Forelimb muscle (tissue), 1 donor: ENCODE measurements around the gene PIK3R6. TPM values are rescaled to one million over a fixed set of nuclear protein-coding genes. Genes with fewer than 3 reads are reported as not detected.

Experiments used
- DNase-seq: peaks from one replicate; pipeline ENCODE4 v3.0.0-alpha.2; 2013; ENCODE audit warnings: low read depth
- polyA plus RNA-seq: library from polyadenylated mRNA; unstranded; fragments of 120-200 nt; gene quantifications from one replicate; pipeline ENCODE4 v1.2.1, GENCODE V29; 2013; ENCODE audit not compliant: insufficient read length

PIK3R6 gene
- polyA plus RNA-seq, 1 donor, result 4.3 TPM

DNA sequence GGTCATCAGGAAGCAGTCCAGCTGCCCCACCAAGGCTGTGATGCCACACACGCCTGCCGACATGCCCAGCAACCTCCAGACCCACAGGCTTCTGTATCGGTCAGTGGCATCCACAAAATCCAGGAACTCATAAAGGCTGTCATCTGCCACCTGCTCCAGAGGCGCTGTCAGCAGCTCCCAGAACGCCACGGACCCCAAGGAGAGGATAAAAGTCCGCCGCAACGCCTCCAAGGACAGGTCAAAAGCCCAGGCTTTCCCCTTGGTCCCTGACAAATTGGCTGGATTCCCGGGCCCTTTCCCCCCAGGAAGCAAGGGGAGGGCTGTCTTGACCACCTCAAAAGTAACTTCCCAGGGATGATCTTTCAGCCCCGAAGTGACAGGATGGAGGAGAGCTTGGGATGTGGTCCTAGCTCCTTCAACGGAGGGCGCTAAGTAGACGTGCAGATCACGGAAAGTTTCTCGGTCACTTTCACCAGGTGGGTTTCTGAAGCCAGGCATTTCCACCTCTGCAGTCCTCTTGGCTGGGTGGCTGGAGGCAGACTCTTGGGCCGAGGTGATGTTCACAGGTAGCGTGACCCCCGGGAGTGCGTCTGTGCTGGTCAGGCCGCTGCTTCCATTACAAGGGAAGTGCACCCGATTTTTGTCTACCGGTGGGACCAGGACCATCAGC, 69.2 kb downstream of the PIK3R6 start:
- no peak for DNase-seq

DNA sequence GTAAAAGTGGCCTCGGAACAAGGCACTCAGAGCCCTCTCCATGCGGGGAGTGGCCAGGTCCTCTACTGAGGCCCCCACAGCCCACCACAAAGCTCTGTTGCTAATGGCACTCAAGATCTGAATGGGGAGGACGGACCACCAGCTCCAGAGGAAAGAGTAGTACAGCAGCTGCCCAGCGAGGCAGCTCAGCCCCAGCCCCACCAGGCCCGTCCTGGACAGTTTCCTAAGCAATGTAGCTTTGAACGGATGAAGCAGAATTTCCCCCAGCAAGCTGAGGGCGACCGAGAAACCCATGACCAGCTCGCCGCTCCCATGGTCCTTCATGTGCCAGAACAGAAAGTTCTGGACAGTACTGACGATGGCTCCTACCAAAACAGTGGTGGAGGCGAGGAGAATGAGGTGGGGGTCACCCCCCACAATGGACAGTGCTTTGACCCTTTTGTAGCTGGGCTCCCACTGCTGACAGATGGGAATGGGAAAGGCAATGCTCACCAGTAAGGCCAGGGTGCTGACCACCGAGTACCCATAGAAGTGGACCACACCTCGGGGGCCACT, 69.8 kb downstream of the PIK3R6 start:
- DNase-seq, result no peak

DNA sequence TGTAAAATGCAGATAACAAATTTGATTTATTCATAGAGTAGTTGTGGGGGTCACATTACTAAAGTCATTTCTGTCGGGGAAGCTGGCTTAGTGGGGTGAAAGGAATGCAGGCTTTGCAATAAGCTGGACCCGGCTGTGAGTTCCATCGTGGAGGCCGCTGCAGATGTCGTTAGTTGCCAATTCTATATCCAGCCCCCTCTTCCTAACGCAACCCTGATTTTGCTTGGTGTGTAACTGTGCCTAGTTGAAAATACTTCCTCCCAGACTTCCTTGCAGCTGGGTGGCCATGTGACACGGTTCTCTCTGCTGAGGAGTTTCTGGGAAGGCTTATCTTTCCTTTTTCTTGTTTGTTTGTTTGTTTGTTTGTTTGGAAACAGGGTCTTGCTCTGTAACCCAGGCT, 72.8 kb downstream of the PIK3R6 start:
- DNase-seq, result no peak

DNA sequence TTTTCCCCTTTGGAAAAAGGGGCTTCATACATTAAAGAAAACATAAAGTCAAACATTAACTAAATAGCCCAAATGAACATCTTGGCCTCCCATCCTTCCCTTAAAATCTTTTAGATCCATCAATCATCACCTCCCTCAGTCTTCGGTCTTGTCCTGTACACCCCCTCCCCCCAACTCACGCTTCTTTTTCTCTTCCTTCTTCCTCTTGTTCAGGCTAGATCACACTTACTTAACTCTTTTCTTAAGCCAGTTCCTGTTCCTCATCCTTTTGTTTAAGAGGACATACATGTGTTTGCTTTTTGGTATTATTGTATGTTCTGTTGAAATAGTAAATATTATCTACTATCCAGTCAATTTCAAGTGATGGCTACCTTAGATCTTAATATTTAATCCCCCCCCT, 73.8 kb downstream of the PIK3R6 start:
- no peak for DNase-seq

DNA sequence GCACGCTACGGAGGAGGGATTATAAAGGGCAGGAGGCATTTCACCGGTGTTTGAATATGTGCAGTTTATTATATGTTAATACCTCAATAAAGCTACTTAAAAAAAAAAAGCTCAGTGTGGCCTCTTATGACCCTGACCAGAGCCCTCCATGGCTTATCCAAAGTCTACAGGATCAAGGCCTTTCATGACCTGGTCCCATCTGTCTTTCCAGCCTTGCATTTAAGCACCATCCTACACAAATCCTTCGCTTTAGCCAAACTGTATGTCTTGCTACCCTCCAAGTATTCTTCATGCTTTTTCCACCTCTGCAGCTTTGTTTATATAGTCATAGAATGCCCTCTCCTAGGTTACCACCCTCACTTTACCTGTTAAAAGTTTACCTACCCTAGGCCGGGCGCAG, 74.8 kb downstream of the PIK3R6 start:
- DNase-seq, result no peak

DNA sequence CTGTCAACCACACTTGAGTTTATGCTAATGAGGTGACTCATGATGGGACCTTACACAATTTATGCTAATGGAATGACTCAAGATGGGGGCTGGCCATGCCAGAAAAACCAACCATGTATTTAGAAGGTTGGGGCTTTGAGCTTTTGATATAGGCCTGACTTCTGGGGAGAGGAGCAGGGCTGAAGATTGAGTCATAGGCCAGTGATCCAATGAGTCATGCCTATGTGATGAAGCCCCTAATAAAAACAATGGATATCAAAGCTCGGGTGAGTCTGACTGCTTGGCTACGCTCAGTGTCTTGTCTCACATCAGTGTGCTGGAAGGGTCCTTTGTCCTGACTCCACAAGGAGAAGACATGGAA, 75.6 kb downstream of the PIK3R6 start:
- no peak for DNase-seq

DNA sequence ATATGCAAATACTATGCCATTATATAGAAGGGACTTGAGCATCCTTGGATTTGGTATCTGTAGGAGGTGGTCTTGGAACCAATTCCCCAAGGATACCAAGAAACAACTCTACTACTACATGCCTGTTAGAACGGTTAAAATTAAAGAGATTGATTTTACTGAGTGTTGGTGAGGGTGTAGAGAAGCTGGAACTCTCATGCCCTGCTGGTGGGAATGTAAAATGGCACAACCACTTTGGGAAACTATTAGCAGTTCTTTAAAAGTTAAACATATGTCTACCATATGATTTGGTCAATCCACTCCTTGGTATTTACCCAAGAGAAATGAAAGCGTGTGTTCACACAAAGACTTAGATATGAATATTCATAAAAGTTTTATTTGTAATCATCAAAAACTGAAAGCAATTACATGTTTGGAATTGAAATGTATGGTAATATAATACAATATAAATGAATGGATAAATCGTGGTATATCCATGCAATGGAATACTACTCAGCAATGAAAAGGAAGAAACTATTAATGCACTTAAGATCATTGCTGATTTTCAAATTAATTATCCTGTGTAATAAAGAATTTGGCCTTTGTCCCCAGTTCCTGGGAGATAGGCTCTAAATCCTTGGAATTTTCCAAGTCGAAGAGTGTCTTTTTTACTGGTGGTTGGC, 76.1 kb downstream of the PIK3R6 start:
- DNase-seq, result no peak

DNA sequence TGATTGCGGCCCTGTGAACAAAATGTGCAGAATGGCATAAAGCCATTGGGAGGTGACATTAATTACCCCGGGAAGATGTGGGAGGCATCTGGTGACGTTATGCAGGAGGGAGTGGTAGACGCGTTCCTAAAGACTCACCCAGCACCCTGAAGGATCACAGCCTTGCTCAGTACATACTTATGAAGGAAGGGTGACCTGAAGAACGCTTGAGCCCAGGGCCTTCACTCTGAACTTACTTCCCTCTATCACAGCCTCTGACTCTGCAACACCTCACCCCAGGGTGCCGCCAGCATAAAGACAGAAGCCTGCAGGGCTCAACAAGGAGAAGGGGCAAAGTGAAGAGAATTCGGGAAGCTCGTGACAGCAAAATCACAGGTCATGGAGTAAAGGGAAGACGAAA, 77.7 kb downstream of the PIK3R6 start:
- DNase-seq, result no peak

- no peak for DNase-seq
These were observed 78.5 kb downstream of the PIK3R6 start for GRCh38 chr17:8788998-8789397.

DNA sequence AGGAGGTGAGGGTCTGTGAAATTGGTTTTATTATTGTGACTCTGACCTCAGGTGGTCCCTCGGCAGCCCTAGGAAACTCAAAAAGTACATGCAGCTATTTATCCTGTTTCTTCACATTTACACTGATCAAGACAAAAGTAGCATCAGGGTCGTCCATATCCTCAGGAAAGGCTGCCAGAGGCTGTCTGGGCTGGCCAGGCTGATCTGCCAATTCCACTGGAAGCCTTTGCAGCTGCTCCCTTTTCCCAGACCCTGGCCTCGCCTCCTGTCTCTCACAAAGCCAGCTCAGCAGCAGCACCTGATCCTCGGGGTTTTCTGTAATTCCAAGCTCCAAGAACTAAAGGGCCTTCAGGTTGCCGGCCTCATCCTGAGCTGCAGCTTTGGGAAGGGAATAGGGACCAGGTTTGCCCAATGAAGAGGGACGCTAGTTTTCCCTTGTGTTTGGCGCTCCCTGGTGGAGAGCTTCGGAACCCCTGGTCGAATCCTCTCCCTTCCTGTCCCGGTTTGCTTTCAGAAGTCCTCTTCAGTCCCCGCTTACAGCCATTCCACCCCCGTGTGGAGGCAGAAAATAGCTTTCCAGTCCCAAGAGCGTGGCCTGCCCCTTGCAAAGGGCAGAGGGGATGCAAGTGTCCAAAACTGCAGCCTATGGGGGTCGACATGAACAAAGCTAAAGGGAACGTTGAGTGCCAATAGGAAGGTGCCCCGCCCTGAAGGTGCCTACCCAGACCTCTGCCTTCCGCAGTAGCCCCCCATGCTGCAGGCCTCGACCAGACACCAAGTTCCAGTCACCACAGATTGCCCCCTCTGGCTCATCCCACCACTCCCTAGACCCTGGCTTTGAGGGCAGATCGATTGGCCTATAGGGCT, 81.7 kb downstream of the PIK3R6 start:
- DNase-seq, result peak; percentile 49

- no peak for DNase-seq
These were observed 85.3 kb downstream of the PIK3R6 start for GRCh38 chr17:8782176-8782575.

- no peak for DNase-seq
These were observed 85.7 kb downstream of the PIK3R6 start for GRCh38 chr17:8781776-8782175.

DNA sequence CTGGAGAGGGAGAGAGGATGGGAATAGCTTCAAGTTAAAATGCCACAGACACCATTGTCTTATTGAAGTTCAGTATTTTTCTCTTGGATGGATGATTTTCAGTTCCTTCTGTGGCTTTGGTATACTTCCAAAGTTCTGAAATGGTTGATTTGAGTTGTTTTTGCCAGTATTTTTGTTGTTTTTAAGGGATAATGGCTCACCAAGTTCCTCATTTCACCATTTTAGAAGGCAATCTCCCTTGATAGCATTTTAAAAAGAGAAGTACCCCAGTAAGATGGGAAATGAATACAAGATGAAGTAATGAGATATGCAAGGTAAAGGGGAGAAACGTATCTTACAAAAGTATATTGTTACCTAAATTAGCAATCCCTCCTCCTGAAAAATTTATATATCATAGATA, 90.6 kb downstream of the PIK3R6 start:
- no peak for DNase-seq

DNA sequence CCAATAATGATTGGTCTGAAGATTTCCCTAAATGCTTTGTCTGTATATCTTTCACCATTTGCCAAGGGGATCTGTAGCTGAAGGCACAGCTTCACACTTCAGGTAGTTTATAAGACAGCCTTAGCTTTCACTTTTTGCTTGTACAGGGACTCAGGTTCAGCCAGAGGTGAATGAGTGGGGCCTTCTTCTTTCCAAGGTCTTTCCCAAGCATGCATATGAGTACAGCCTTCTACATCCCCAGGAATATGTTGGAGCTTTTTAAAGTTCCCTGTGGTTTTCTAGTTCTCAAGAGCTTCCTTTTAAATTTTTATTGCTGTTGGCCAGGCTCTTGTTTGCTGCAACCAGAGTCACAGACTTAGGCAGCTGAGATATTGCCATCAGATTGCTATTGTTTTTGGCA, 91.2 kb downstream of the PIK3R6 start:
- DNase-seq, result no peak

- no peak for DNase-seq
These were observed 100.7 kb downstream of the PIK3R6 start for GRCh38 chr17:8766731-8767130.

DNA sequence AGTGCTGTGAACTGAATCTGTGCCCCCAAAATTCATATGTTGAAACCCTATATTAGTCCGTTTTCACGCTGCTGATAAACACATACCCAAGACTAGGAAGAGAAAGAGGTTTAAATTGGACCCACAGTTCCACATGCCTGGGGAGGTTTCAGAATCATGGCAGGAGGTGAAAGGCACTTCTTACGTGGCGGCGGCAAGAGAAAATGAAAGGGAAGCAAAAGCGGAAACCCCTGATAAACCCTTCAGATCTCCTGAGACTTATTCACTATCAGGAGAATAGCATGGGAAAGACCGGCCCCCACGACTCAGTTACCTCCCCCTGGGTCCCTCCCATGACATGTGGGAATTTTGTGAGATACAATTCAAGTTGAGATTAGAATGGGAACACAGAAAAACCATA, 105.5 kb downstream of the PIK3R6 start:
- no peak for DNase-seq

DNA sequence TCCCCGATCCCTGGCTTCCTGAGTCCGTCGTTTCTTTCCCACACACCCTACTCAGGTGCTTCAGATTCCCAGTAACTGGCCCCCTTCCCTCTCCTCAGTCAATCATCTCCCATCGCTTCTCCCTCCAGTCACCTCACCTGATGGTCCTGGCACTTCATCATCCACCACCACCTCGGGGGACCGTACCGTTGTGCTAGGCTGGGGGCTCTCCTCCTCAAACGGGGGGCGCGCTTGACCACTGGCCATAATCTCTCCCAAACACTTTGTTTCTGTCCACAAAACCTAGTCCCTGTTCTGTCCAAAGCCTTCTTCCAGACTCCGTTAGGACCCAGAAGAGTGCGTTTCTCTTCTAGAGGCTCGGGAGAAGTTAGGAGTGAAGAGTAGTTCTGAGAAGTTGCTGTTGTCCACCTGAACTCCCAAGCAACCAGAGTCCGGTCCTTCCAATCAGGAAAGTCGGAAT, 109.3 kb downstream of the PIK3R6 start, which contains the start of gene SPDYE4:
SPDYE4 (minus strand) TSS at position 410 of the 460 bp plus-strand sequence; CDS start at position 246, 164 bp downstream.
- no peak for DNase-seq

DNA sequence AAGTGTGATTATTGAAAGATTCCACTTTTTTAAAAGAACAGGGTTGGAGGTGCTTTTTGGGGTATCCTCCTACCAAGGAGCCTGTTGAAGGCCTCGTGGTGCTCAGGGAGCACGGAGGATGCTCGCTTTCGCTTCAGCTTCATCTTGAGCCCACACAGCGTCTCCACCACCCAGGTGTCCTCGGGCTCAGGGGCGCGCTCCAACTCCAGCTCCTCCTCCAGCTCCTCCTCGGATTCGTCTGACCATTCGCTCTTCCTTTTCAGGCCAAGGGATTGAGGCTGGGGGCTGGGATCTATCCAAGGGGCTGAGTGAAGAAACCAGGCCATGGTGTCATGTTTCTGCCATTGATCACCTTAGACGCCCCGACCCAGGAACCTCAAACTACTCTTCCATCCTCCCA, 110.3 kb downstream of the PIK3R6 start:
- no peak for DNase-seq

GRCh38 chr17:8755590-8756255, 111.8 kb downstream of the PIK3R6 start:
- DNase-seq, result no peak

- no peak for DNase-seq
These were observed 112.6 kb downstream of the PIK3R6 start for GRCh38 chr17:8754890-8755289.

- DNase-seq, result no peak
These were observed 113.5 kb downstream of the PIK3R6 start for GRCh38 chr17:8753976-8754440.
